Chondrocyte (in vitro differentiated cells): ENCODE results near the gene ALDH1B1. TPM values are rescaled to one million over a fixed set of nuclear protein-coding genes. Genes with fewer than 3 reads are reported as not detected.
A peak's percentile ranks its signal among the peaks of the same experiment; 100 is the strongest.

Experiments used
- DNase-seq: peaks from one replicate; pipeline ENCODE4 v3.0.0; 2021; ENCODE audit warnings: mixed read lengths, low spot score
- H3K27ac Mint-ChIP-seq: one replicate; pipeline ENCODE4 v1.8.0; 2021; ENCODE audit warnings: mild to moderate bottlenecking, moderate library complexity, mixed read lengths; ENCODE audit not compliant: unreplicated experiment
- H3K27me3 Mint-ChIP-seq: 2 replicates; pipeline ENCODE4 v1.8.0; 2021; ENCODE audit warnings: low read depth, mixed read lengths
- H3K36me3 Mint-ChIP-seq: 2 replicates; pipeline ENCODE4 v1.8.0; 2021; ENCODE audit warnings: low read depth, mixed read lengths
- H3K4me1 Mint-ChIP-seq: 2 replicates; pipeline ENCODE4 v1.8.0; 2021; ENCODE audit warnings: low read depth, mild to moderate bottlenecking, mixed read lengths
- H3K4me3 Mint-ChIP-seq: one replicate; pipeline ENCODE4 v1.8.0; 2021; ENCODE audit warnings: mild to moderate bottlenecking, moderate library complexity, mixed read lengths; ENCODE audit not compliant: unreplicated experiment
- H3K9me3 Mint-ChIP-seq: 2 replicates; pipeline ENCODE4 v1.8.0; 2021; ENCODE audit warnings: low read depth, mixed read lengths
- CTCF ChIP-seq: fragments of 200-600 bp; sonication (generic); IDR thresholded peaks from 2 replicates; pipeline ENCODE4 v1.5.0; 2021; ENCODE audit warnings: antibody characterized with exemption, mild to moderate bottlenecking, moderate library complexity
- total RNA-seq: library from RNA; stranded (reverse); gene quantifications from 3 replicates; pipeline ENCODE4 v1.2.1, GENCODE V29; 2021

The ALDH1B1 gene
- total RNA-seq, 1 donor from 2014 or later: 74.2 TPM

- no peaks in the 10 kb centered on the region for H3K36me3 Mint-ChIP-seq
Measured at GRCh38 chr9:38434365-38434764, 41.9 kb downstream of the ALDH1B1 start.

GRCh38 chr9:38434853-38435252, 42.4 kb downstream of the ALDH1B1 start:
- no peak overlapping the region for H3K4me3 Mint-ChIP-seq
- H3K36me3 Mint-ChIP-seq: no peaks in the 10 kb centered on the region
- no peaks in the 10 kb centered on the region for H3K9me3 Mint-ChIP-seq
- peaks cover 19% of the 10 kb centered on the region for H3K4me1 Mint-ChIP-seq
- H3K27me3 Mint-ChIP-seq: no peaks in the 10 kb centered on the region
- H3K27ac Mint-ChIP-seq: no peak overlapping the region
- DNase-seq: no peak
- TF ChIP-seq CTCF: no peak

More at GRCh38 chr9:38434365-38434764, 41.9 kb downstream of the ALDH1B1 start:
- H3K4me3 Mint-ChIP-seq: no peak overlapping the region
- peaks cover 19% of the 10 kb centered on the region for H3K4me1 Mint-ChIP-seq
- H3K9me3 Mint-ChIP-seq: no peaks in the 10 kb centered on the region
- no peak overlapping the region for H3K27ac Mint-ChIP-seq
- TF ChIP-seq CTCF: no peak
- no peak for DNase-seq
- no peaks in the 10 kb centered on the region for H3K27me3 Mint-ChIP-seq

- no peak for DNase-seq
- no peaks in the 10 kb centered on the region for H3K9me3 Mint-ChIP-seq
- no peak overlapping the region for H3K4me3 Mint-ChIP-seq
- no peaks in the 10 kb centered on the region for H3K36me3 Mint-ChIP-seq
- peak overlapping the region; percentile 66 for H3K27ac Mint-ChIP-seq
- TF ChIP-seq CTCF: no peak
- H3K4me1 Mint-ChIP-seq: peaks cover 19% of the 10 kb centered on the region
- H3K27me3 Mint-ChIP-seq: no peaks in the 10 kb centered on the region
Measured at GRCh38 chr9:38435521-38435920, 43.0 kb downstream of the ALDH1B1 start.

- H3K27me3 Mint-ChIP-seq: no peaks in the 10 kb centered on the region
- H3K9me3 Mint-ChIP-seq: no peaks in the 10 kb centered on the region
- no peak overlapping the region for H3K4me3 Mint-ChIP-seq
- no peak for TF ChIP-seq CTCF
- H3K36me3 Mint-ChIP-seq: no peaks in the 10 kb centered on the region
- DNase-seq: no peak
- H3K27ac Mint-ChIP-seq: no peak overlapping the region
- peaks cover 19% of the 10 kb centered on the region for H3K4me1 Mint-ChIP-seq
Measured at GRCh38 chr9:38436708-38437107, 44.2 kb downstream of the ALDH1B1 start.

GRCh38 chr9:38437193-38437823, 44.8 kb downstream of the ALDH1B1 start:
- Mint-ChIP-seq H3K4me1 (peaks cover 19% of the 10 kb centered on the region), H3K9me3 (no peaks in the 10 kb centered on the region), H3K4me3 (no peak overlapping the region), H3K36me3 (no peaks in the 10 kb centered on the region), H3K27ac (peak overlapping the region; percentile 89), H3K27me3 (no peaks in the 10 kb centered on the region)
- TF ChIP-seq CTCF: no peak
- DNase-seq: no peak
